CD4-positive, alpha-beta T cell (primary cell): ENCODE measurements around the gene SGCB. TPM values are rescaled to one million over a fixed set of nuclear protein-coding genes. Genes with fewer than 3 reads are reported as not detected.

ENCODE experiments used
- ATAC-seq: fragments of 200-7000 bp; cut with Tn5 transposase; one replicate; pipeline ENCODE4 v1.10.0; 2022; ENCODE audit warnings: mild to moderate bottlenecking; ENCODE audit not compliant: poor library complexity
- CTCF ChIA-PET: fragments of 350-600 bp; sonication (Branson Sonifier 250); formaldehyde crosslinking; loops from one replicate; lab custom pipeline; 2021; ENCODE audit warnings: antibody characterized with exemption, inconsistent platforms; lab: Charles Lee
- POLR2A ChIA-PET: fragments of 350-600 bp; sonication (Branson Sonifier 250); formaldehyde crosslinking; loops from one replicate; lab custom pipeline; 2021; ENCODE audit warnings: antibody characterized with exemption, inconsistent platforms; lab: Charles Lee
- DNase-seq, 14 experiments: peaks; one replicate each; pipeline ENCODE4 v3.0.0-alpha.2; 2013 to 2020; ENCODE audit warnings: mixed read lengths in 2 of 14
- H3K27ac ChIP-seq, 2 donors: one replicate each; pipeline versions ENCODE4 v1.5.1 to v1.7.0; 2013; ENCODE audit warnings: low read length in 2 of 2, low read depth in 1 of 2, mild to moderate bottlenecking in 1 of 2
- H3K27me3 ChIP-seq, 2 experiments: 1 replicate in 1 of 2; 2 replicates in 1 of 2; pipeline versions ENCODE4 v1.6.1 to v1.7.0; 2013; ENCODE audit warnings: low read length in 2 of 2, control low read depth in 1 of 2, mild to moderate bottlenecking in 1 of 2, moderate library complexity in 1 of 2; ENCODE audit not compliant: insufficient read depth in 2 of 2, control insufficient read depth in 1 of 2
- H3K36me3 ChIP-seq: one replicate; pipeline ENCODE4 v1.6.1; 2013; ENCODE audit warnings: low read length, control low read depth; ENCODE audit not compliant: insufficient read depth
- H3K4me1 ChIP-seq: one replicate; pipeline ENCODE4 v1.6.1; 2013; ENCODE audit warnings: low read length, control low read depth; ENCODE audit not compliant: insufficient read depth
- H3K4me3 ChIP-seq: one replicate; pipeline ENCODE4 v1.5.1; 2013; ENCODE audit warnings: mild to moderate bottlenecking, low read length, moderate library complexity
- H3K9me3 ChIP-seq, 2 experiments: 1 replicate in 1 of 2; 2 replicates in 1 of 2; pipeline versions ENCODE4 v1.6.1 to v1.7.0; 2013; ENCODE audit warnings: low read length in 2 of 2, mild to moderate bottlenecking in 2 of 2, control low read depth in 1 of 2, moderate library complexity in 1 of 2; ENCODE audit not compliant: control insufficient read depth in 1 of 2, insufficient read depth in 1 of 2
- H3K27ac Mint-ChIP-seq: one replicate; pipeline ENCODE4 v1.8.0; 2020; ENCODE audit warnings: mixed read lengths
- H3K27me3 Mint-ChIP-seq: one replicate; pipeline ENCODE4 v1.8.0; 2021; ENCODE audit warnings: mixed read lengths
- H3K36me3 Mint-ChIP-seq: one replicate; pipeline ENCODE4 v1.8.0; 2021; ENCODE audit warnings: low read depth, mixed read lengths
- H3K4me1 Mint-ChIP-seq: one replicate; pipeline ENCODE4 v1.8.0; 2021; ENCODE audit warnings: low read depth, mixed read lengths
- H3K4me3 Mint-ChIP-seq: one replicate; pipeline ENCODE4 v1.8.0; 2020; ENCODE audit warnings: mild to moderate bottlenecking, mixed read lengths
- H3K9me3 Mint-ChIP-seq: one replicate; pipeline ENCODE4 v1.8.0; 2020; ENCODE audit warnings: mixed read lengths
- intact Hi-C, 2 experiments: fragments of 100-400 bp; cut with DNase I in 1 of 2; cut with micrococcal nuclease in 1 of 2; formaldehyde crosslinking; loops; one replicate each; pipeline versions ENCODE4 v1.15.1 to v1.9.0; 2023 to 2025; cut with DNase I, micrococcal nuclease
- total RNA-seq, 174 experiments: library from RNA in 2 of 174; stranded (reverse) in 2 of 174; gene quantifications; one replicate each; pipeline ENCODE4 v1.2.3 and lab custom pipeline; 2021 to 2026
- TF ChIP-seq, protein P1 (sequence below): fragments of 200-600 bp; IDR thresholded peaks from one replicate; pipeline ENCODE4 v1.8.0; 2022; ENCODE audit warnings: antibody characterized with exemption, mild to moderate bottlenecking

SGCB gene
- total RNA-seq, 2 experiments from 2014 or later = 3.8 to 4.1 TPM

DNA sequence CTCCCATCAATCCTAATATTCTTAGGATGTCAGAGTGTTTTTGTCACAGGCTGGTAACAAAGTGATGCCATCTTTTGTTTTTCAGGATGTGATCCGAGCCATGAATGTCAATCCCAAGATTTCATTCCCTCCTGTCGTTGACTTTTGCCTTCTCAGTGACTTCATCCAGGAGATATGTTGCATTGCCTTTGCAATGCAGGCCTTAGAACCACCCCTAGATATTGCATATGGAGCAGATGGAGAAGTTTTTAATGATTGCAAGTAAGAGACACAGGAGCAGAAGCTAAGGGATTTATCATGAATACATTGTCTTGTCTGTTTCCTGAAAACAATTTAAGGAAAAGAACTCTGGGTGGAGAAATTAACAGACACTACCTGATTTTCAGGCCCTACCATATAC lies 41.6 kb upstream of the SGCB start:
- Histone ChIP-seq H3K27ac (no peak overlapping the region), H3K9me3 (peaks cover 0 to 5% of the 10 kb centered on the region in 2 experiments), H3K4me3 (no peak overlapping the region), H3K27me3 (peaks cover 10 to 14% of the 10 kb centered on the region in 2 experiments), H3K36me3 (no peaks in the 10 kb centered on the region), H3K4me1 (no peaks in the 10 kb centered on the region)
- TF ChIP-seq, protein P1, sequence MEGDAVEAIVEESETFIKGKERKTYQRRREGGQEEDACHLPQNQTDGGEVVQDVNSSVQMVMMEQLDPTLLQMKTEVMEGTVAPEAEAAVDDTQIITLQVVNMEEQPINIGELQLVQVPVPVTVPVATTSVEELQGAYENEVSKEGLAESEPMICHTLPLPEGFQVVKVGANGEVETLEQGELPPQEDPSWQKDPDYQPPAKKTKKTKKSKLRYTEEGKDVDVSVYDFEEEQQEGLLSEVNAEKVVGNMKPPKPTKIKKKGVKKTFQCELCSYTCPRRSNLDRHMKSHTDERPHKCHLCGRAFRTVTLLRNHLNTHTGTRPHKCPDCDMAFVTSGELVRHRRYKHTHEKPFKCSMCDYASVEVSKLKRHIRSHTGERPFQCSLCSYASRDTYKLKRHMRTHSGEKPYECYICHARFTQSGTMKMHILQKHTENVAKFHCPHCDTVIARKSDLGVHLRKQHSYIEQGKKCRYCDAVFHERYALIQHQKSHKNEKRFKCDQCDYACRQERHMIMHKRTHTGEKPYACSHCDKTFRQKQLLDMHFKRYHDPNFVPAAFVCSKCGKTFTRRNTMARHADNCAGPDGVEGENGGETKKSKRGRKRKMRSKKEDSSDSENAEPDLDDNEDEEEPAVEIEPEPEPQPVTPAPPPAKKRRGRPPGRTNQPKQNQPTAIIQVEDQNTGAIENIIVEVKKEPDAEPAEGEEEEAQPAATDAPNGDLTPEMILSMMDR = no peak
- no peak overlapping the region for H3K4me3 Mint-ChIP-seq
- no peaks in the 10 kb centered on the region for H3K36me3 Mint-ChIP-seq
- no peaks in the 10 kb centered on the region for H3K9me3 Mint-ChIP-seq
- H3K4me1 Mint-ChIP-seq = no peaks in the 10 kb centered on the region
- no peak overlapping the region for H3K27ac Mint-ChIP-seq
- H3K27me3 Mint-ChIP-seq = peaks cover 57% of the 10 kb centered on the region
- CTCF ChIA-PET = no interaction called here
- ATAC-seq = no peak
- POLR2A ChIA-PET = no interaction called here
- intact Hi-C loops = no loop called here
- DNase-seq = no peak

DNA sequence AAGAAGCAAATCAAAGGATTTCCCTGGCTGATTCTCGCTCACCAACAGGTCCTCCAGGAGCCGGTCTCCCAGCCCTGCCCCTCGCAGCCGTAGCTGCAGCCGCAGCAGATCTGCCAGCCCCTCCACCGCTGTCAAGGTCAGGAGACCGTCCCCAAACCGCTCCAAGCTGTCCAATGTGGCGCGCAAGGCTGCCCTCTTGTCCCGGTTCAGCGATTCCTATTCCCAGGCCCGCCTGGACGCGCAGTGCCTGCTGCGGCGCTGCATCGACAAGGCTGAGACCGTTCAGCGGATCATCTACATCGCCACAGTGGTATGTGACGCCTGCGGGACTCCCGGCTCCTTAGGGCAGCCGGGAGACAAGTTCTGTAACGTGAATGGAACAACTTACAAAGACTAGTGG lies 38.6 kb upstream of the SGCB start:
- Histone ChIP-seq H3K27me3 (peaks cover 10 to 29% of the 10 kb centered on the region in 2 experiments), H3K4me3 (no peak overlapping the region), H3K4me1 (no peaks in the 10 kb centered on the region), H3K36me3 (no peaks in the 10 kb centered on the region), H3K27ac (no peak overlapping the region), H3K9me3 (peaks cover 0 to 5% of the 10 kb centered on the region in 2 experiments)
- Mint-ChIP-seq H3K4me1 (no peaks in the 10 kb centered on the region), H3K4me3 (no peak overlapping the region), H3K9me3 (no peaks in the 10 kb centered on the region), H3K27ac (no peak overlapping the region), H3K27me3 (peaks cover 66% of the 10 kb centered on the region), H3K36me3 (no peaks in the 10 kb centered on the region)
- no peak for ATAC-seq
- TF ChIP-seq, protein P1 = no peak
- intact Hi-C loops = no loop called here
- POLR2A ChIA-PET = no interaction called here
- no peak for DNase-seq
- CTCF ChIA-PET = no interaction called here

DNA sequence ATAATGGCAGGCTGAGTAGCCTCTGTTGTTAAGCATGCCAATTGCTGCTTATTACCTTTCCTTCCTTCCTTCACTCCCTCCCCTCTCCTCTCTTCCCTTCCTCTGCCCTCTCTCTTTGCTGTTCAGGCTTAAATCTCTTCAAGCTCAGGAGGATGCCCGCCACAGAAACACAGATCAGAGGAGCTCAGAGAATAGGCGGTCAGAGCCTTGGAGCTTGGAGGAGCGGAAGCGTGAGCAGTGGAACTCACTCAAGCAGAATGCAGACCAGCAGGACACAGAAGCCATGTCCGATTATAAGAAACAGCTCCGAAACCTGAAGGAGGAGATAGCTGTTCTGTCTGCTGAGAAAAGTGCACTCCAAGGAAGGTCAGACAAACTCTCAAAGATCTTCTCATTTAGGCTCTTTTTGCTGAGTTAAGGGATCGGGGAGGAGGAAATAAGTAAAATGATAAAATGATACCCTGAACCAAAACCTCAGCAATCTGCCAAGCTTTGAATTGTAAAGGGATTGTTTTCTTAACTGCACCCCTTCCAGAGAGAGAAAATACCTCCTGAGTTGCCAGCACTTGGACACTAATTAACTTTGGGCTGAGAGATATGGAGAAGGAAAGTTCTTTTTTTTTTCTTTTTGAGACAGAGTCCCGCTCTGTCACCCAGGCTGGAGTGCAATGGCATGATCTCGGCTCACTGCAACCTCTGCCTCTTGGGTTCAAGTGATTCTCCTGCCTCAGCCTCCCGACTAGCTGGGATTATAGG lies 33.9 kb upstream of the SGCB start:
- Mint-ChIP-seq H3K4me1 (no peaks in the 10 kb centered on the region), H3K27ac (no peak overlapping the region), H3K36me3 (no peaks in the 10 kb centered on the region), H3K4me3 (no peak overlapping the region), H3K27me3 (peaks cover 69% of the 10 kb centered on the region), H3K9me3 (no peaks in the 10 kb centered on the region)
- Histone ChIP-seq H3K9me3 (peaks cover 0 to 5% of the 10 kb centered on the region in 2 experiments), H3K4me1 (no peaks in the 10 kb centered on the region), H3K4me3 (no peak overlapping the region), H3K27me3 (peaks cover 10 to 37% of the 10 kb centered on the region in 2 experiments), H3K27ac (no peak overlapping the region), H3K36me3 (no peaks in the 10 kb centered on the region)
- intact Hi-C loops = no loop called here
- ATAC-seq = no peak
- TF ChIP-seq, protein P1 = no peak
- ChIA-PET POLR2A (no interaction called here), CTCF (no interaction called here)
- DNase-seq = no peak
